ENCODE results near the gene HSPA1L. TPM values are rescaled to one million over a fixed set of nuclear protein-coding genes. Genes with fewer than 3 reads are reported as not detected.
"Not testable (repeated sequence)": the region's sequence is repeated elsewhere in the genome, so short reads cannot be mapped to it uniquely, and the experiment has no call there.

HSPA1L gene
- total and polyA plus RNA-seq, 2 experiments from 2014 or later, result 1.0 to 1.4 TPM

DNA sequence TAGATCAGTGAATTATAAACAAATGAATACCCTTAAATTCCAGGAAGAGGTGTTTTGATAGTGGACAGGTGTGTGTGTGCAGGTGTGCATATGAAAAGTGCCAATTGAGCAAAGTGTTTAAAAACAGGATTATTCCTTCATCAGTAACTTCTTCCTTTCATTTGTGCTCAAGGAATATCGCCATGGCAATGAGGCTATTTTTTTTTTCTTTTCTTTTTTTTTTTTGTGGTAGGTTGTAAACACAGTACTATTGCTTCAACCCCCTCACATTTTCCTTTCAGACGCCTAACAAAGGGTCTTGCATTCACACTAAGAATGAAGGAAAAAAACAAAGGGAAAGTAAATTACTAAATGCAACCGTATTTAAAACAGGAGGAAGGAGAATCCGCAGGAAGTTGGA, 10.5 kb upstream of the HSPA1L start:
- Histone ChIP-seq H3K4me2 (peak overlapping the region; percentile 76), H3K36me3 (replicated peaks; ENCODE audit: insufficient read depth, low read depth) (no peaks in the 10 kb centered on the region), H3K27ac (peak overlapping the region; percentile 91), H3K79me2 (peaks cover 19% of the 10 kb centered on the region), H3K9me2 (replicated peaks; ENCODE audit: insufficient read depth) (no peaks in the 10 kb centered on the region), H3K9me3 (ENCODE audit: low read depth) (no peaks in the 10 kb centered on the region), H4K20me1 (ENCODE audit: insufficient read depth, poor library complexity, severe bottlenecking) (no peaks in the 10 kb centered on the region), H3K4me3 (no peak overlapping the region), H3K27me3 (no peaks in the 10 kb centered on the region), H2AFZ (no peak overlapping the region), H3K4me1 (ENCODE audit: insufficient read depth) (peaks cover 31% of the 10 kb centered on the region)
- WGBS (ENCODE audit: low lambda C conversion rate, missing lambda C conversion rate), result 62% methylated on average over 4 of the region's 4 CpGs
- TF ChIP-seq EZH2phosphoT487 (IDR thresholded peaks at IDR 0.05; ENCODE audit: low read depth, severe bottlenecking, unreplicated experiment) (no peak), EZH2 (IDR thresholded peaks at IDR 0.05; ENCODE audit: borderline replicate concordance) (no peak)
- TF ChIP-seq, protein P1, sequence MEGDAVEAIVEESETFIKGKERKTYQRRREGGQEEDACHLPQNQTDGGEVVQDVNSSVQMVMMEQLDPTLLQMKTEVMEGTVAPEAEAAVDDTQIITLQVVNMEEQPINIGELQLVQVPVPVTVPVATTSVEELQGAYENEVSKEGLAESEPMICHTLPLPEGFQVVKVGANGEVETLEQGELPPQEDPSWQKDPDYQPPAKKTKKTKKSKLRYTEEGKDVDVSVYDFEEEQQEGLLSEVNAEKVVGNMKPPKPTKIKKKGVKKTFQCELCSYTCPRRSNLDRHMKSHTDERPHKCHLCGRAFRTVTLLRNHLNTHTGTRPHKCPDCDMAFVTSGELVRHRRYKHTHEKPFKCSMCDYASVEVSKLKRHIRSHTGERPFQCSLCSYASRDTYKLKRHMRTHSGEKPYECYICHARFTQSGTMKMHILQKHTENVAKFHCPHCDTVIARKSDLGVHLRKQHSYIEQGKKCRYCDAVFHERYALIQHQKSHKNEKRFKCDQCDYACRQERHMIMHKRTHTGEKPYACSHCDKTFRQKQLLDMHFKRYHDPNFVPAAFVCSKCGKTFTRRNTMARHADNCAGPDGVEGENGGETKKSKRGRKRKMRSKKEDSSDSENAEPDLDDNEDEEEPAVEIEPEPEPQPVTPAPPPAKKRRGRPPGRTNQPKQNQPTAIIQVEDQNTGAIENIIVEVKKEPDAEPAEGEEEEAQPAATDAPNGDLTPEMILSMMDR (IDR thresholded peaks at IDR 0.05; ENCODE audit: poor library complexity), result no peak
- no peak for DNase-seq (ENCODE audit: low spot score)

DNA sequence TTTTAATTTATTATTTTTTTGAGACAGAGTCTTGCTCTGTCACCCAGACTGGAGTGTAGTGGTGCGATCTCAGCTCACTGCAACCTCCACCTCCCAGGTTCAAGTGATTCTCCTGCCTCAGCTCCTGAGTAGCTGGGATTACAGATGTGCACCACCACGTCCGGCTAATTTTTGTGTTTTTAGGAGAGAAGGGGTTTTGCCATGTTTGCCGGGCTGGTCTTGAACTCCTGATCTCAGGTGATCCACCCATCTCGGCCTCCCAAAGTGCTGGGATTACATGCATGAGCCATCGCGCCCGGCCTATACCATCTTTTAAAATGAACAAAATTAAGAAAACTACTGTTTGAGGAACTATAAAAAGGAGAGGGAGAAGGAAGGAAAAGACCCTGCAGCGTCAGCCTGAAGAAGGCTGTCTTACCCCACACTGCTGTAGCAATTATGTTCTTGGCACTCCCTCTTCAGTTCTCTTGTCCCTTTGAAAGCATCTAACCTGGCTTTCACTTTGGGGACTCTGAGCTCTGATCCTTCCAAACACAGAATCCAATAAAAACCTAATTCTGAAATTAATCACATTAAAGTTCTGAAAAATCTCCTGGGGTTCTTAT, 8.6 kb upstream of the HSPA1L start:
- H3K4me2 ChIP-seq; H3K4me3 ChIP-seq; H3K9me3 ChIP-seq (ENCODE audit: low read depth); DNase-seq (ENCODE audit: low spot score); H3K9me2 ChIP-seq (replicated peaks; ENCODE audit: insufficient read depth); H4K20me1 ChIP-seq (ENCODE audit: insufficient read depth, poor library complexity, severe bottlenecking); H3K27ac ChIP-seq; H3K36me3 ChIP-seq (replicated peaks; ENCODE audit: insufficient read depth, low read depth); H3K27me3 ChIP-seq; H2AFZ ChIP-seq: not testable (repeated sequence)
- H3K79me2 ChIP-seq, result peaks cover 11% of the 10 kb centered on the region
- peaks cover 43% of the 10 kb centered on the region for H3K4me1 ChIP-seq (ENCODE audit: insufficient read depth)
- 95% methylated on average over 9 of the region's 9 CpGs for WGBS (ENCODE audit: low lambda C conversion rate, missing lambda C conversion rate)

DNA sequence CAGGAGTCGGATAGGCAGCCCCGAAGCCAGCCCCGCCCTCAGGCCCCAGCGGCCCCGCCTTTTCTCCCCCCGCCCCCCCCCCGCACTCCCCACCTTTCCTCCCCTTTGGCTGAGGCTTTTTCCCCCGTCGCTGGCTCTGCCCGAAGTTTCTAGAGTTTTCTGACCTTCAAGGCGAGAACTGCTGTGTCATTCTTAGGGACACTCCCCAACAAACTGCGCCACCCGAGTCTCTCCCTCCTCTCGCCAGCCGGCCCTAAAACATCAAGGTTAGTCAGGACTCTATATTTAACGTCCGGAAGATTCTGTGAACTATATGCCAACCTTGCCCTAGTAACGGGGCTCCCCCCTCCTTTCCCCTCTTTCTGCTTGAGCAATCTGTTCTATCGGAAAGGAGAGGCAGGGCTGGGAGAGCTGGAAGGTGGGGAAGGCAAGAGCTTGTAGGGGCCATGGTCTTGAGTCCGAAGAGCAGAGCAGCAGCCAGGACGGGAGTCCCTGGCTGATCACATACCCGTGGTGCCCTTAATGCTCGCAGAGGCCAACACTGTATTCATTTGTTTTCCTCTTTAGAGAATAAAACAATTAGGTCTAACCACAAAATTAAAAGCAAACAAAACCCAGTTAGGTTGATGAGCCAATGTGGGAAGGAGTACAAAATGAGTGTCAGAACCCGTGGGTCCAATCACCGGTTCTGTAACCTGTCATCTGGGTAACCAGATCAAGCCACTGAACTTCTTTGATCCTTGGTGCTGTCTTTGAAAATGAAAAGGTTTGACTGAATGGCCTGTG, 7.1 kb upstream of the HSPA1L start:
- H4K20me1 ChIP-seq (ENCODE audit: insufficient read depth, poor library complexity, severe bottlenecking), result no peaks in the 10 kb centered on the region
- DNase-seq (ENCODE audit: low spot score), result peak; percentile 88
- 6% methylated on average over 23 of the region's 25 CpGs for WGBS (ENCODE audit: low lambda C conversion rate, missing lambda C conversion rate)
- peaks cover 21% of the 10 kb centered on the region for H3K79me2 ChIP-seq
- no peaks in the 10 kb centered on the region for H3K9me3 ChIP-seq (ENCODE audit: low read depth)
- peak overlapping the region; percentile 89 for H2AFZ ChIP-seq
- H3K4me2 ChIP-seq, result peak overlapping the region; percentile 74
- peaks cover 51% of the 10 kb centered on the region for H3K4me1 ChIP-seq (ENCODE audit: insufficient read depth)
- H3K27me3 ChIP-seq, result no peaks in the 10 kb centered on the region
- peak overlapping the region; percentile 94 for H3K27ac ChIP-seq
- no peak for TF ChIP-seq EZH2 (IDR thresholded peaks at IDR 0.05; ENCODE audit: borderline replicate concordance)
- TF ChIP-seq, protein P1 (IDR thresholded peaks at IDR 0.05; ENCODE audit: poor library complexity), result no peak
- no peak for TF ChIP-seq EZH2phosphoT487 (IDR thresholded peaks at IDR 0.05; ENCODE audit: low read depth, severe bottlenecking, unreplicated experiment)
- H3K36me3 ChIP-seq (replicated peaks; ENCODE audit: insufficient read depth, low read depth), result no peaks in the 10 kb centered on the region
- H3K9me2 ChIP-seq (replicated peaks; ENCODE audit: insufficient read depth), result no peaks in the 10 kb centered on the region
- H3K4me3 ChIP-seq, result peak overlapping the region; percentile 69

DNA sequence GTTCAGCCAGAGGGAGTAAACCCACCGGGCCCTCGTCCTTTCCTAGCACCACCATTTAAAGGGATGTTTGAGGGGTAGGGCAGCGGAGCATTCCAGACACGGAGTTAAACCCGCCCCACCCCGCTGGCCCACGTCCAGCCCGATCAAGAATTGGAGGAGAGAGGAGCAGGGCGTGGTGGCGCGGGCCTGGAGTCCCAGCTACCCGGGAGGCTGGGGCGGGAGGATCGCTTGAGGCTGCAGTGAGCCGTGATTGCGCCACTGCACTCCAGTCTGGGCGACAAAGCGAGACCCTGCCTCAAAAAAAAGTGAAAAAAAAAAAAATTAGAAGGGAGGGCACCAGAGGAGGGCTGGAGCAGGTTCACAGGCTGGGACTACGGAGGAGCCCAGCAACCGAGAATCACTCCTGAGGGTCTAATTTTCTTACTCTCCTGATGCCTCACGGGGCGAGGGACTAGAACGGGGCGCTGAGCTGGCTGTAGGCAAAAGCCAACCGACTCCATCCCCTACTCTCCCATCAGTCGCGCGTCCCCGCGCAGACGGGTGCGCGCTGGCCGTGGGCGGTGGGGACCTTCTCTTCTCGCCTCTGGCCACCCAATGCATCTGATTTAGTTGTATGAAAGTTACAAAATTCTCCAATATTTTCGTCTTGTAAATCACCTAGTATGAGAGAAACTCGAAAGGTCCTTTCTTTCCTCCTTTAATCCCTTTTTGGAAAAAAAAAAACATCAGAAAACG, 6.4 kb upstream of the HSPA1L start:
- WGBS (ENCODE audit: low lambda C conversion rate, missing lambda C conversion rate), result 6% methylated on average over 38 of the region's 39 CpGs
- H3K4me1 ChIP-seq (ENCODE audit: insufficient read depth), result peaks cover 49% of the 10 kb centered on the region
- H3K27ac ChIP-seq, result peak overlapping the region; percentile 94
- H4K20me1 ChIP-seq (ENCODE audit: insufficient read depth, poor library complexity, severe bottlenecking), result no peaks in the 10 kb centered on the region
- H3K79me2 ChIP-seq, result peaks cover 21% of the 10 kb centered on the region
- no peaks in the 10 kb centered on the region for H3K27me3 ChIP-seq
- TF ChIP-seq EZH2 (IDR thresholded peaks at IDR 0.05; ENCODE audit: borderline replicate concordance) (no peak), EZH2phosphoT487 (IDR thresholded peaks at IDR 0.05; ENCODE audit: low read depth, severe bottlenecking, unreplicated experiment) (no peak)
- TF ChIP-seq, protein P1 (IDR thresholded peaks at IDR 0.05; ENCODE audit: poor library complexity), result no peak
- DNase-seq (ENCODE audit: low spot score), result peak; percentile 74
- H2AFZ ChIP-seq, result peak overlapping the region; percentile 89
- H3K9me2 ChIP-seq (replicated peaks; ENCODE audit: insufficient read depth), result no peaks in the 10 kb centered on the region
- peak overlapping the region; percentile 74 for H3K4me2 ChIP-seq
- no peaks in the 10 kb centered on the region for H3K36me3 ChIP-seq (replicated peaks; ENCODE audit: insufficient read depth, low read depth)
- H3K9me3 ChIP-seq (ENCODE audit: low read depth), result no peaks in the 10 kb centered on the region
- H3K4me3 ChIP-seq, result peak overlapping the region; percentile 69

DNA sequence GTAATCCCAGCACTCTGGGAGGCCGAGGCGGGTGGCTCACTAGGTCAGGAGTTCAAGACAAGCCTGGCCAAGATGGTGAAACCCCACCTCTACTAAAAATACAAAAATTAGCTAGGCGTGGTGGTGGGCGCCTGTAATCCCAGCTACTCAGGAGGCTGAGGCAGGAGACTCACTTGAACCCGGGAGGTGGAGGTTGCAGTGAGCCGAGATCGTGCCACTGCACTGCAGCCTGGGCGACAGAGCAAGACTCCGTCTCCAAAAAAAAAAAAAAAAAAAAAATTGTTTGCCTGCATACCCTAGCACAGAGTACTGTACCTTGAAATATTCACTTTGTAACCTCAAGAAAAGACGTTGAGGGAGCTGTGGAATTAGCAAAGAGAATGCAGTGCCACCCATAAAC, 5.3 kb upstream of the HSPA1L start:
- not testable (repeated sequence) for H3K27me3 ChIP-seq
- WGBS (ENCODE audit: low lambda C conversion rate, missing lambda C conversion rate), result 93% methylated on average over 10 of the region's 10 CpGs

More for the DNA sequence above, 5.3 kb upstream of the HSPA1L start:
- H3K9me2 ChIP-seq (replicated peaks; ENCODE audit: insufficient read depth); H4K20me1 ChIP-seq (ENCODE audit: insufficient read depth, poor library complexity, severe bottlenecking); DNase-seq (ENCODE audit: low spot score); H3K4me3 ChIP-seq; H3K9me3 ChIP-seq (ENCODE audit: low read depth); H2AFZ ChIP-seq; H3K36me3 ChIP-seq (replicated peaks; ENCODE audit: insufficient read depth, low read depth): not testable (repeated sequence)
- Histone ChIP-seq H3K79me2 (peaks cover 21% of the 10 kb centered on the region), H3K4me1 (ENCODE audit: insufficient read depth) (peaks cover 39% of the 10 kb centered on the region), H3K27ac (peak overlapping the region; percentile 94), H3K4me2 (peak overlapping the region; percentile 74)
